Measurements from ENCODE around the gene ZNF740. TPM values are rescaled to one million over a fixed set of nuclear protein-coding genes. Genes with fewer than 3 reads are reported as not detected.

The ZNF740 gene
- total and polyA plus RNA-seq, 10 of the 15 experiments (the other 5 are each of a cell fraction or from before 2014, with no cell fraction given) = 1.4 to 33.6 (median 11.3) TPM

DNA sequence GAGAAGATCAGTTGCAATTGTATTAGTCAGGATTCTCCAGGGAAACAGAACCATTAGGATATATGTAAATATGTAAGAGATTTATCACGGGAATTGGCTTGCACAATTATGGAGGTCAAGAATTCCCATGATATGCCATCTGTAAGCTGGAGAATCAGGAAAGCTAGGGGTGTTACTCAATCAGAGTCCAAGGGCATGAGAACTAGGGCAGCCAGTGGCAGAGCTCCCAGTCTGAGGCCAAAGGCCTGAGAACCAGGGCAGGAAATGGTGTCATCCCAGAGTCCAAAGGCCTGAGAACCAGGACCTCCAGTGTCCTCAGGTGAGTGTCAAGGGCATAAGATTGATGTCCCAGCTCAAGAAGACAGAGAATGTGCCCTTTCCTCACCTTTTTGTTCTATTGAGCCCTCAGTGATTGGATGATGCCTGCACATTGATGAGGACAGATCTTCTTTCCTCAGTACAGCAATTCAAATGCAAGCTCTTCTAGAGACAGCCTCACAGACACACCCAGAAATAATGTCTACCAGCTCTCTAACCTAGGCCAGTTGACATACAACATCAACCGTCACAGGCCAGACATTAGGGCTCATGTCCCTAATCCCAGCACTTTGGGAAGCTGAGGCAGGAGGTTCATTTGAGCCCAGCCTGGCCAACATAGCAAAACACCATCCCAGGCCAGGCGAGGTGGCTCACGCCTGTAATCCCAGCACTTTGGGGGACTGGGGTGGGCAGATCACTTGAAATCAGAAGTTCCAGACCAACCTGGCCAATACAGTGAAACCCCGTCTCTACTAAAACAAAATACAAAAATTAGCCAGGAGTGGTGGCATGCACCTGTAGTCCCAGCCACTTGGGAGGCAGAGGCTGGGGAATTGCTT is 34.9 kb upstream of the ZNF740 start:
- Histone ChIP-seq H3K4me1 (ENCODE audit: control insufficient read depth, insufficient read depth, low read length) (no peaks in the 10 kb centered on the region), H3K36me3 (ENCODE audit: control insufficient read depth in 2 of 2, insufficient read depth in 2 of 2, low read length in 1 of 2) (no peaks in the 10 kb centered on the region), H3K9ac (ENCODE audit: control insufficient read depth, insufficient read depth, low read length) (no peak overlapping the region), H3K27me3 (replicated peaks in 1 of 2; ENCODE audit: control insufficient read depth in 2 of 2, insufficient read depth in 2 of 2, low read length in 1 of 2) (no peaks in the 10 kb centered on the region), H2AFZ (ENCODE audit: control insufficient read depth, low read depth, low read length) (no peak overlapping the region), H3K79me2 (ENCODE audit: control insufficient read depth, insufficient read depth, low read length) (no peaks in the 10 kb centered on the region), H3K9me3 (replicated peaks; ENCODE audit: control insufficient read depth, insufficient read depth, low read length) (no peaks in the 10 kb centered on the region; the same call in 2 of the 3 replicates), H3K4me3 (no peak overlapping the region), H3K4me2 (ENCODE audit: control insufficient read depth, insufficient read depth) (no peak overlapping the region), H3K27ac (ENCODE audit: control insufficient read depth, insufficient read depth) (no peak overlapping the region), H4K20me1 (ENCODE audit: control insufficient read depth, insufficient read depth) (no peaks in the 10 kb centered on the region)
- intact Hi-C loops (cut with micrococcal nuclease; ENCODE audit: unreplicated experiment) (no loop called here), in situ Hi-C loops (cut with MboI) (no loop called here)
- DNase-seq (ENCODE audit: low read depth, low spot score) (no peak), FAIRE-seq (no peak), ATAC-seq (no peak)
- ChIA-PET CTCF (interaction anchor here (1.4 to 2.0 kb wide), 2 partner anchors 199 to 207 kb away, joined by 4 to 5 read pairs; no protein-coding TSS in a partner anchor), POLR2A (interaction anchor here (0.6 kb wide), 1 partner anchor 258 kb away, joined by 3 read pairs; no protein-coding TSS in a partner anchor), RAD21 (ENCODE audit: unreplicated experiment) (no interaction called here), SMC1A (ENCODE audit: uncharacterized antibody, unreplicated experiment) (interaction anchor here (0.7 to 1.6 kb wide), 3 partner anchors 15 to 75 kb away, joined by 3 to 4 read pairs (median 4); no protein-coding TSS in a partner anchor)
- no TSS peak for BruUV-seq (replicated peaks)
- WGBS (ENCODE audit: insufficient coverage, insufficient replicate concordance, low lambda C conversion rate, missing lambda C conversion rate) = 54% methylated on average over 5 of the region's 5 CpGs
- no peak for TF ChIP-seq ZNF24 (IDR thresholded peaks at IDR 0.05)
- TF ChIP-seq, protein P1, sequence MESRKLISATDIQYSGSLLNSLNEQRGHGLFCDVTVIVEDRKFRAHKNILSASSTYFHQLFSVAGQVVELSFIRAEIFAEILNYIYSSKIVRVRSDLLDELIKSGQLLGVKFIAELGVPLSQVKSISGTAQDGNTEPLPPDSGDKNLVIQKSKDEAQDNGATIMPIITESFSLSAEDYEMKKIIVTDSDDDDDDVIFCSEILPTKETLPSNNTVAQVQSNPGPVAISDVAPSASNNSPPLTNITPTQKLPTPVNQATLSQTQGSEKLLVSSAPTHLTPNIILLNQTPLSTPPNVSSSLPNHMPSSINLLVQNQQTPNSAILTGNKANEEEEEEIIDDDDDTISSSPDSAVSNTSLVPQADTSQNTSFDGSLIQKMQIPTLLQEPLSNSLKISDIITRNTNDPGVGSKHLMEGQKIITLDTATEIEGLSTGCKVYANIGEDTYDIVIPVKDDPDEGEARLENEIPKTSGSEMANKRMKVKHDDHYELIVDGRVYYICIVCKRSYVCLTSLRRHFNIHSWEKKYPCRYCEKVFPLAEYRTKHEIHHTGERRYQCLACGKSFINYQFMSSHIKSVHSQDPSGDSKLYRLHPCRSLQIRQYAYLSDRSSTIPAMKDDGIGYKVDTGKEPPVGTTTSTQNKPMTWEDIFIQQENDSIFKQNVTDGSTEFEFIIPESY (IDR thresholded peaks at IDR 0.05) = no peak
- no peak for TF ChIP-seq NR2C1 (IDR thresholded peaks at IDR 0.05)
- no peak for TF ChIP-seq SPI1 (IDR thresholded peaks at IDR 0.05; ENCODE audit: borderline replicate concordance, insufficient read depth, low read depth, low read length)
- no peak for TF ChIP-seq RAD21 (IDR thresholded peaks at IDR 0.05; ENCODE audit: insufficient read depth, low read depth, low read length)
- TF ChIP-seq, protein P2, sequence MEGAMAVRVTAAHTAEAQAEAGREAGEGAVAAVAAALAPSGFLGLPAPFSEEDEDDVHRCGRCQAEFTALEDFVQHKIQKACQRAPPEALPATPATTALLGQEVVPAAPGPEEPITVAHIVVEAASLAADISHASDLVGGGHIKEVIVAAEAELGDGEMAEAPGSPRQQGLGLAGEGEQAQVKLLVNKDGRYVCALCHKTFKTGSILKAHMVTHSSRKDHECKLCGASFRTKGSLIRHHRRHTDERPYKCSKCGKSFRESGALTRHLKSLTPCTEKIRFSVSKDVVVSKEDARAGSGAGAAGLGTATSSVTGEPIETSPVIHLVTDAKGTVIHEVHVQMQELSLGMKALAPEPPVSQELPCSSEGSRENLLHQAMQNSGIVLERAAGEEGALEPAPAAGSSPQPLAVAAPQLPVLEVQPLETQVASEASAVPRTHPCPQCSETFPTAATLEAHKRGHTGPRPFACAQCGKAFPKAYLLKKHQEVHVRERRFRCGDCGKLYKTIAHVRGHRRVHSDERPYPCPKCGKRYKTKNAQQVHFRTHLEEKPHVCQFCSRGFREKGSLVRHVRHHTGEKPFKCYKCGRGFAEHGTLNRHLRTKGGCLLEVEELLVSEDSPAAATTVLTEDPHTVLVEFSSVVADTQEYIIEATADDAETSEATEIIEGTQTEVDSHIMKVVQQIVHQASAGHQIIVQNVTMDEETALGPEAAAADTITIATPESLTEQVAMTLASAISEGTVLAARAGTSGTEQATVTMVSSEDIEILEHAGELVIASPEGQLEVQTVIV (IDR thresholded peaks at IDR 0.05; ENCODE audit: borderline replicate concordance, partially characterized antibody) = no peak
- no peak for TF ChIP-seq RFX5 (IDR thresholded peaks at IDR 0.05; ENCODE audit: low read depth, low read length)
- TF ChIP-seq SUPT20H (IDR thresholded peaks at IDR 0.05; ENCODE audit: borderline replicate concordance, control insufficient read depth, low read depth, low read length) = no peak
- TF ChIP-seq FOS (IDR thresholded peaks at IDR 0.05; ENCODE audit: borderline replicate concordance, extremely low read depth, insufficient read length) = no peak
- TF ChIP-seq, protein P3, sequence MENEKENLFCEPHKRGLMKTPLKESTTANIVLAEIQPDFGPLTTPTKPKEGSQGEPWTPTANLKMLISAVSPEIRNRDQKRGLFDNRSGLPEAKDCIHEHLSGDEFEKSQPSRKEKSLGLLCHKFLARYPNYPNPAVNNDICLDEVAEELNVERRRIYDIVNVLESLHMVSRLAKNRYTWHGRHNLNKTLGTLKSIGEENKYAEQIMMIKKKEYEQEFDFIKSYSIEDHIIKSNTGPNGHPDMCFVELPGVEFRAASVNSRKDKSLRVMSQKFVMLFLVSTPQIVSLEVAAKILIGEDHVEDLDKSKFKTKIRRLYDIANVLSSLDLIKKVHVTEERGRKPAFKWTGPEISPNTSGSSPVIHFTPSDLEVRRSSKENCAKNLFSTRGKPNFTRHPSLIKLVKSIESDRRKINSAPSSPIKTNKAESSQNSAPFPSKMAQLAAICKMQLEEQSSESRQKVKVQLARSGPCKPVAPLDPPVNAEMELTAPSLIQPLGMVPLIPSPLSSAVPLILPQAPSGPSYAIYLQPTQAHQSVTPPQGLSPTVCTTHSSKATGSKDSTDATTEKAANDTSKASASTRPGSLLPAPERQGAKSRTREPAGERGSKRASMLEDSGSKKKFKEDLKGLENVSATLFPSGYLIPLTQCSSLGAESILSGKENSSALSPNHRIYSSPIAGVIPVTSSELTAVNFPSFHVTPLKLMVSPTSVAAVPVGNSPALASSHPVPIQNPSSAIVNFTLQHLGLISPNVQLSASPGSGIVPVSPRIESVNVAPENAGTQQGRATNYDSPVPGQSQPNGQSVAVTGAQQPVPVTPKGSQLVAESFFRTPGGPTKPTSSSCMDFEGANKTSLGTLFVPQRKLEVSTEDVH (IDR thresholded peaks at IDR 0.05; ENCODE audit: low read depth, partially characterized antibody) = no peak

All from GM12878 (cell line).